CD8-positive, alpha-beta memory T cell (primary cell): ENCODE results near the gene TENM4. TPM values are rescaled to one million over a fixed set of nuclear protein-coding genes. Genes with fewer than 3 reads are reported as not detected.

Experiments used
- CTCF ChIA-PET: fragments of 350-600 bp; sonication (Branson Sonifier 250); formaldehyde crosslinking; loops from one replicate; lab custom pipeline; 2021; ENCODE audit warnings: antibody characterized with exemption; lab: Charles Lee
- POLR2A ChIA-PET: fragments of 350-600 bp; sonication (Branson Sonifier 250); formaldehyde crosslinking; loops from one replicate; lab custom pipeline; 2021; ENCODE audit warnings: antibody characterized with exemption; lab: Charles Lee
- DNase-seq, 5 donors: peaks; one replicate each; pipeline versions ENCODE4 v3.0.0 to v3.0.0-alpha.2; 2020 to 2022; ENCODE audit warnings: mixed read lengths in 1 of 5
- H3K27ac ChIP-seq: one replicate; pipeline ENCODE4 v1.7.0; 2013; ENCODE audit warnings: low read depth, mild to moderate bottlenecking, low read length, moderate library complexity
- H3K27me3 ChIP-seq: 2 replicates; pipeline ENCODE4 v1.7.0; 2013; ENCODE audit warnings: low read length, mild to moderate bottlenecking; ENCODE audit not compliant: insufficient read depth, poor library complexity, severe bottlenecking
- H3K36me3 ChIP-seq: 2 replicates; pipeline ENCODE4 v1.7.0; 2013; ENCODE audit warnings: mild to moderate bottlenecking, low read length, moderate library complexity; ENCODE audit not compliant: insufficient read depth
- H3K4me1 ChIP-seq: 2 replicates; pipeline ENCODE4 v1.7.0; 2013; ENCODE audit warnings: mild to moderate bottlenecking, low read length, moderate library complexity; ENCODE audit not compliant: insufficient read depth
- H3K4me3 ChIP-seq: 2 replicates; pipeline ENCODE4 v1.7.0; 2013; ENCODE audit warnings: mild to moderate bottlenecking, low read length
- H3K9me3 ChIP-seq: 2 replicates; pipeline ENCODE4 v1.7.0; 2013; ENCODE audit warnings: mild to moderate bottlenecking, low read length
- H3K27ac Mint-ChIP-seq, 8 donors: one replicate each; pipeline ENCODE4 v1.8.0; 2020 to 2021; ENCODE audit warnings: mixed read lengths in 8 of 8, mild to moderate bottlenecking in 6 of 8, inconsistent platforms in 3 of 8, moderate library complexity in 3 of 8
- H3K27me3 Mint-ChIP-seq, 2 donors: one replicate each; pipeline ENCODE4 v1.8.0; 2020 to 2021; ENCODE audit warnings: mixed read lengths in 2 of 2, mild to moderate bottlenecking in 1 of 2, moderate library complexity in 1 of 2
- H3K36me3 Mint-ChIP-seq, 3 donors: one replicate each; pipeline ENCODE4 v1.8.0; 2020 to 2021; ENCODE audit warnings: mixed read lengths in 3 of 3, inconsistent platforms in 1 of 3, mild to moderate bottlenecking in 1 of 3
- H3K4me1 Mint-ChIP-seq, 3 donors: one replicate each; pipeline ENCODE4 v1.8.0; 2020 to 2021; ENCODE audit warnings: mixed read lengths in 3 of 3, inconsistent platforms in 1 of 3, mild to moderate bottlenecking in 1 of 3
- H3K4me3 Mint-ChIP-seq, 7 donors: one replicate each; pipeline ENCODE4 v1.8.0; 2020 to 2021; ENCODE audit warnings: mixed read lengths in 7 of 7, mild to moderate bottlenecking in 6 of 7, moderate library complexity in 4 of 7, inconsistent platforms in 2 of 7
- H3K9me3 Mint-ChIP-seq, 5 donors: one replicate each; pipeline ENCODE4 v1.8.0; 2020 to 2022; ENCODE audit warnings: mixed read lengths in 5 of 5, mild to moderate bottlenecking in 3 of 5, moderate library complexity in 2 of 5, inconsistent platforms in 1 of 5
- polyA plus RNA-seq: library from polyadenylated mRNA; unstranded; fragments of 300-500 nt; fragmentation: Illumina TruSeq; gene quantifications from one replicate; pipeline ENCODE4 v1.2.3, GENCODE V29; 2021
- total RNA-seq, 2 experiments: library from RNA; stranded (reverse); gene quantifications; one replicate each; pipeline ENCODE4 v1.2.3, GENCODE V29; 2021

Gene TENM4
- total and polyA plus RNA-seq, 3 experiments from 2014 or later: not detected

DNA sequence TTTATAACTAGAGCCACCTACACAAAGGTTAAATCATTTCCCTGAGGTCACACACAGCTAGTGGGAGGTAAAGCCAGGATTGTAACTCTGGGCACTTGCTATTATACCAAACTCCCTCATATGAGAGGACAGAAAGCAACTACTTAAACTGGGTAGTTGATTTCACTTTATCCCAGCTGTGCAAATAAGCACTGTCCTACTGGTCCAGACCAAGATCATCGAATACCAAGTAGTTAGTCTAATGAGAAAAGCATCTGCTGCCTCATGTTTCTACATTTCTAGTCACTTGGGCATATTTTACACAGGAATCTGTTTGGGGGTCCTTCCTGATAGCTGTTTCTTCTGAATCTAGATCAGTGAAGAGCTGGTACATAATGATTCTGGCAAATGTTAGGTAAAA is 687.5 kb downstream of the TENM4 start:
- Mint-ChIP-seq H3K36me3 (no peaks in the 10 kb centered on the region), H3K27ac (no peak overlapping the region), H3K4me3 (no peak overlapping the region), H3K4me1 (no peaks in the 10 kb centered on the region), H3K27me3 (peaks cover 5 to 9% of the 10 kb centered on the region in 2 donors), H3K9me3 (no peaks in the 10 kb centered on the region)
- no peak overlapping the region for H3K27ac ChIP-seq
- no peaks in the 10 kb centered on the region for H3K27me3 ChIP-seq
- H3K9me3 ChIP-seq: no peaks in the 10 kb centered on the region
- no peaks in the 10 kb centered on the region for H3K4me1 ChIP-seq
- H3K36me3 ChIP-seq: no peaks in the 10 kb centered on the region
- H3K4me3 ChIP-seq: no peak overlapping the region
- ChIA-PET POLR2A (no interaction called here), CTCF (no interaction called here)
- DNase-seq: no peak

DNA sequence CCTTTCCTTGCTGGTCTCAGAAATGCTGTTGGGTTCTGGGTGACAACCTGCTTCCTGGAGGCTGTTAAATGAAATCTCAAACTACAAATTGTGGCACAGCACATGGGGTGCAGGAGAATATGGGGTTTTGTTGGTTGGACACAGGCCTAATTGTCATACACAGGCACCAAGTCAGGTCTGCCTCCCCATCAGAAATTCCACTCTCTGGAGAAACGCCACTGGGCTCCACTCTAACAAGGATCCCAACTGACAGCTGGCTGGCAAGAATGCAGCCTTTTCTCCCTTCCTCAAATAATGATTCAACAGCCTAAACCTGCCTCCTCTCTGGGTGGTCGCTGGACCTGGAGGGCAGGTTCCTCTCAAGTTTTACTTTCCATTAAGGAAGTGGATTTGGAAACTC is 688.3 kb downstream of the TENM4 start:
- Histone ChIP-seq H3K27ac (no peak overlapping the region), H3K4me1 (no peaks in the 10 kb centered on the region), H3K4me3 (no peak overlapping the region), H3K36me3 (no peaks in the 10 kb centered on the region), H3K9me3 (no peaks in the 10 kb centered on the region), H3K27me3 (no peaks in the 10 kb centered on the region)
- Mint-ChIP-seq H3K4me1 (no peaks in the 10 kb centered on the region), H3K36me3 (no peaks in the 10 kb centered on the region), H3K9me3 (no peaks in the 10 kb centered on the region), H3K27me3 (peaks cover 5 to 12% of the 10 kb centered on the region in 2 donors), H3K4me3 (no peak overlapping the region), H3K27ac (no peak overlapping the region)
- POLR2A ChIA-PET: no interaction called here
- CTCF ChIA-PET: no interaction called here
- no peak for DNase-seq

DNA sequence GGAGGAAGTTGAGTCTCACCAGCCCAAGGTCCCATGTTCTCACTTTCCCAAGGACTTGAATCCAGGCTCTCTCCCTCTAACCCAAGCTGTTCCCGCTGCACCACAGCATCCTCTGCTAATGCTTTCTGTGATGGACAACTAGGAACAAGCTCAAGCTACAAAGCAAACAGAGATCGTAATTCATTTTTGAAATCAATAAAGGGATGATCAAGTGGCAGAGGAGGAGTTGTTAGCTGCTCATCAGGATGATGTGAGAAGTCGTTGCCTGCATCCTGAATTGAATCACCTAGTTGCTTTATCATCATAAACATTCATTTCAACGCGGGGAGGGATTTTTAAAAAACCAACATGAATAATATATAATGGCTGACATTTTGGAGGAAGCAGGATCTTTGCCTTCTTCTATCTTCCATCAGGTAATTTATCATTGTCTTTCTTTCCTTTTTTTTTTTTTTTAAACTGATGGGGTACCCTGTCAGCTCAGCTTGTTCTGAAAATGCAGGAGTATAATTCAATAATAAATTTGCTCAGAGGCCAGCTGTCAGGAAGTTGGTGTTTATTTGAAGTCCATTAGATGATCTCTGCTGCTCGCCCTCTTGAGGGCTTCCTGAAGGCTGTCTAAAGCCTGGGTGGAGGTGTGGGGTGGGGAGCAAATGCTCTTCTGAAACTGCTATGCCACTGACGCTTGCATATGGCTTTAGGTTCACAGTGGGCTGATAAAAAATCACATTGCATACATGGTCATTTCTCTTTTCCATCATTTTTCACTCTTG is 691.7 kb downstream of the TENM4 start:
- Mint-ChIP-seq H3K4me1 (no peaks in the 10 kb centered on the region), H3K4me3 (no peak overlapping the region), H3K27ac (no peak overlapping the region), H3K27me3 (peaks cover 3 to 14% of the 10 kb centered on the region in 2 donors), H3K36me3 (no peaks in the 10 kb centered on the region), H3K9me3 (peaks cover 0 to 2% (median 0%) of the 10 kb centered on the region in 5 donors)
- Histone ChIP-seq H3K36me3 (no peaks in the 10 kb centered on the region), H3K27me3 (no peaks in the 10 kb centered on the region), H3K27ac (no peak overlapping the region), H3K9me3 (no peaks in the 10 kb centered on the region), H3K4me1 (no peaks in the 10 kb centered on the region), H3K4me3 (no peak overlapping the region)
- ChIA-PET CTCF (no interaction called here), POLR2A (no interaction called here)
- DNase-seq: no peak

DNA sequence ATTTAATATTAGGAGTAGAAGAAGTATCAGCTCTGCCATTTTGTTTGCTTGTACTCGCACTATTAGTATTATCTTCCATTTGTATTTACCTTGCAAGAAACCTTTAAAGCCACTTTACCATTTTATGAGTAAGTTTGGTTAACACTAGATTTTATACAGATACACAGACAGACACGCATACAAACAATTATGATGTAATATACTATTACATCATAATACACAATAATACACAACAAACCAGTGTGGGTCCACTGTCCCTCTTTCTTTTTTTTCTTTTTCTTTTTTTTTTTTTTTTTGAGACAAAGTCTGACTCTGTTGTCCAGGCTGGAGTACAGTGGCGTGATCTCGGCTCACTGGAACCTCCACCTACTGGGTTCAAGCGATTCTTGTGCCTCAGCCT is 695.9 kb downstream of the TENM4 start:
- no peak overlapping the region for H3K27ac ChIP-seq
- no peaks in the 10 kb centered on the region for H3K9me3 ChIP-seq
- H3K9me3 Mint-ChIP-seq: peaks cover 0 to 2% (median 0%) of the 10 kb centered on the region in 5 donors
- peaks cover 2 to 12% of the 10 kb centered on the region in 2 donors for H3K27me3 Mint-ChIP-seq
- H3K4me3 ChIP-seq: no peak overlapping the region
- CTCF ChIA-PET: no interaction called here
- H3K27me3 ChIP-seq: no peaks in the 10 kb centered on the region
- no peak overlapping the region for H3K27ac Mint-ChIP-seq
- H3K36me3 ChIP-seq: no peaks in the 10 kb centered on the region
- H3K36me3 Mint-ChIP-seq: no peaks in the 10 kb centered on the region
- H3K4me3 Mint-ChIP-seq: no peak overlapping the region
- H3K4me1 Mint-ChIP-seq: no peaks in the 10 kb centered on the region
- no peak for DNase-seq
- POLR2A ChIA-PET: no interaction called here
- H3K4me1 ChIP-seq: no peaks in the 10 kb centered on the region

DNA sequence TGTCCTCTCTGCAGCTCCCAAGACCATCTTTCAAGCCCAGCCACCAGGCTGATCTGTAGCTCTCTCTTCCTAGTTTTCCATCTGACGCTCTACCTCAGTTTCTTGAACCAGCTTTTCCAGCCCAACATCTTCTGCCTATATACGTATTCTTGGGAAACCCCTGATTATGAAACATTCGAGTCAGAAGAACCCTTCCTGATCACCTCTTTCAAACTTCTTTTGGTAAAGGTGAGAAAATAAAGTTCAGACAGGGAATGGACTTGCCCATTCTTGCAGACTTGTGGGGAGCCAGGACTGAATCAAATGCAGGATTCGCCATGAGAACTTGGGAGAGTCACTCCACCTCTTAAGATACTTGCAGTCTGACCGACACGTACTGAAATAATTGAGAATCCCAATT is 696.6 kb downstream of the TENM4 start:
- Histone ChIP-seq H3K4me1 (no peaks in the 10 kb centered on the region), H3K4me3 (no peak overlapping the region), H3K36me3 (no peaks in the 10 kb centered on the region), H3K27me3 (no peaks in the 10 kb centered on the region), H3K27ac (no peak overlapping the region), H3K9me3 (no peaks in the 10 kb centered on the region)
- POLR2A ChIA-PET: no interaction called here
- Mint-ChIP-seq H3K4me3 (no peak overlapping the region), H3K4me1 (no peaks in the 10 kb centered on the region), H3K36me3 (no peaks in the 10 kb centered on the region), H3K9me3 (peaks cover 0 to 2% (median 0%) of the 10 kb centered on the region in 5 donors), H3K27ac (peak overlapping the region in 1 of 8 donors; percentile 9), H3K27me3 (peaks cover 4 to 12% of the 10 kb centered on the region in 2 donors)
- no peak for DNase-seq
- CTCF ChIA-PET: no interaction called here

DNA sequence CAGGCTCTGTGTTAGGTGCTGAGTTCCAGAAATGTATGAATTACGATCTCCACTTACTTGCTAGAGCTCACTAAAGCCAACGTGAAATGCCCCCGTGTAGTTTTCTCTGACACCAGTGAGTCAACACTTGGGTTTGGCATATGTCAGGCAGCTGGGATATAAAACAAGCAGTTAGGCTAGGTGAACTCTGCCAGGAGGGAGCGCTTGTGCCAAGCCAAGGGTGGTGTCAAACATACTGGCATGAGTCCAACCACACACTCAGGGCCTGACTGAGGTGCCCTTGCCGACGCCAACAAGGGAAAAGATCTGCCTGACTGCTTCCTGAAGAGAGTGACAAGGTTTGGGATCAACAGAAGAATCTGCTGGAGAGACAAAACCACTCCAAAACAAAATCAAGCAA is 698.4 kb downstream of the TENM4 start:
- ChIA-PET POLR2A (no interaction called here), CTCF (no interaction called here)
- Histone ChIP-seq H3K4me3 (no peak overlapping the region), H3K27me3 (no peaks in the 10 kb centered on the region), H3K27ac (no peak overlapping the region), H3K36me3 (no peaks in the 10 kb centered on the region), H3K4me1 (no peaks in the 10 kb centered on the region), H3K9me3 (no peaks in the 10 kb centered on the region)
- no peak overlapping the region for H3K27ac Mint-ChIP-seq
- H3K4me1 Mint-ChIP-seq: no peaks in the 10 kb centered on the region
- peaks cover 0 to 2% (median 0%) of the 10 kb centered on the region in 5 donors for H3K9me3 Mint-ChIP-seq
- H3K36me3 Mint-ChIP-seq: no peaks in the 10 kb centered on the region
- H3K27me3 Mint-ChIP-seq: peaks cover 8 to 10% of the 10 kb centered on the region in 2 donors
- H3K4me3 Mint-ChIP-seq: no peak overlapping the region
- DNase-seq: no peak

GRCh38 chr11:78741741-78742140 is 699.1 kb downstream of the TENM4 start:
- H3K27me3 ChIP-seq: no peaks in the 10 kb centered on the region
- ChIA-PET CTCF (no interaction called here), POLR2A (no interaction called here)
- Mint-ChIP-seq H3K4me1 (no peaks in the 10 kb centered on the region), H3K36me3 (no peaks in the 10 kb centered on the region), H3K27ac (no peak overlapping the region), H3K27me3 (peaks cover 9 to 10% of the 10 kb centered on the region in 2 donors), H3K4me3 (no peak overlapping the region), H3K9me3 (peaks cover 0 to 2% (median 0%) of the 10 kb centered on the region in 5 donors)
- H3K4me3 ChIP-seq: no peak overlapping the region
- H3K4me1 ChIP-seq: no peaks in the 10 kb centered on the region
- no peaks in the 10 kb centered on the region for H3K36me3 ChIP-seq
- DNase-seq: no peak
- H3K9me3 ChIP-seq: no peaks in the 10 kb centered on the region
- no peak overlapping the region for H3K27ac ChIP-seq

DNA sequence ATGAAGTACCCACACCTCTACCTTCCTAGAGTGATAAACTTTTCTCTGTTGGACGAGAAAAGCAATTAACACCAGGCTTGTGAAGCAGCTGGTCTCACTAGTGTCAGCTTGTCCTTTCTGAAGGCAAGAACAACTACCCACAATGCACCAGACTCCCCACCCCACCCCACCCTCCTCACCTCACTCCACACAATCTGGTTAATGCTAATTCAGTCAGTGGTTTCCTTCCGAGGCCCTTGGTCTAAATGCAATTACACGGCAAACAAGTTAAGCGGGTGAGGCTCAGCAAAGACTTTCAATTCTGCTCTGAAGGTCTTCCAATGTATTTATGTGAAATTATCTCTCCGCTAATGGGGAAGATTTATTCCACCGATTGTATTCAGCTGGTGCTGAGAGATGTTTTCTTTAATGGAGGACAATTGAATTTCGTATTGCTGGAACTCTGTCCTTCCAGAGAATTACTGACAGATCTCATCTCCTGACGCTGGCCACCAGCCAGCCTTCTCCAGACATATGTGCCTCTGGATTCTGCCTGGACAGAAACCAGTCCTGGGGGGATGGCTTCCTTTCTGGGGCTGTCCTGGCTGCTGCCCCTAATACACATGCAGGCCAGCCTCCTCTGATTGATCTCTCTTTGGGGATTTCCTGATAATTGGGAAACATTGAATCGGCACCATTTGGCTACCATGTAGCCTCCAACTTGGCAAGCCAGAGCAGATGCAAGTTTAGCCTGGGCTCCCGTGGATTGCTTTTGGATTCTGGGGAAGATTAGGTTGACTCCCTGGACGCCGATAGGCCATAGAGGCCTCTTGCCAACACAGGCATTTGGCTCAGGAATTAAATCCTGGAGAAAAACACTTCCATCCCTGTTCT is 700.4 kb downstream of the TENM4 start:
- Histone ChIP-seq H3K36me3 (no peaks in the 10 kb centered on the region), H3K4me3 (no peak overlapping the region), H3K4me1 (no peaks in the 10 kb centered on the region), H3K9me3 (no peaks in the 10 kb centered on the region), H3K27ac (no peak overlapping the region), H3K27me3 (no peaks in the 10 kb centered on the region)
- Mint-ChIP-seq H3K36me3 (no peaks in the 10 kb centered on the region), H3K27me3 (peaks cover 10 to 11% of the 10 kb centered on the region in 2 donors), H3K4me3 (no peak overlapping the region), H3K9me3 (no peaks in the 10 kb centered on the region), H3K4me1 (no peaks in the 10 kb centered on the region), H3K27ac (no peak overlapping the region)
- POLR2A ChIA-PET: no interaction called here
- no peak for DNase-seq
- CTCF ChIA-PET: no interaction called here
